Activated CD8-positive, alpha-beta T cell treated with anti-CD3 and anti-CD28 coated beads for 36 hours (primary cell): ENCODE data around the gene GLT8D1. TPM values are rescaled to one million over a fixed set of nuclear protein-coding genes. Genes with fewer than 3 reads are reported as not detected.

Experiments
- ATAC-seq: fragments of 200-7000 bp; cut with Tn5 transposase; one replicate; pipeline ENCODE4 v1.10.0; 2021; ENCODE audit warnings: mild to moderate bottlenecking, moderate library complexity
- CTCF ChIA-PET: fragments of 350-600 bp; sonication (Branson Sonifier 250); formaldehyde crosslinking; loops from one replicate; lab custom pipeline; 2021; ENCODE audit warnings: antibody characterized with exemption; lab: Charles Lee
- POLR2A ChIA-PET: fragments of 350-600 bp; sonication (Branson Sonifier 250); formaldehyde crosslinking; loops from one replicate; lab custom pipeline; 2021; ENCODE audit warnings: antibody characterized with exemption; lab: Charles Lee
- DNase-seq: peaks from one replicate; pipeline ENCODE4 v3.0.0-alpha.2; 2020
- H3K27ac Mint-ChIP-seq: one replicate; pipeline ENCODE4 v1.8.0; 2021; ENCODE audit warnings: mild to moderate bottlenecking, mixed read lengths
- H3K27me3 Mint-ChIP-seq: one replicate; pipeline ENCODE4 v1.8.0; 2021; ENCODE audit warnings: mixed read lengths
- H3K36me3 Mint-ChIP-seq: one replicate; pipeline ENCODE4 v1.8.0; 2021; ENCODE audit warnings: low read depth, mixed read lengths
- H3K4me1 Mint-ChIP-seq: one replicate; pipeline ENCODE4 v1.8.0; 2021; ENCODE audit warnings: low read depth, mixed read lengths
- H3K4me3 Mint-ChIP-seq: one replicate; pipeline ENCODE4 v1.8.0; 2021; ENCODE audit warnings: mild to moderate bottlenecking, moderate library complexity, mixed read lengths
- H3K9me3 Mint-ChIP-seq: one replicate; pipeline ENCODE4 v1.8.0; 2021; ENCODE audit warnings: mixed read lengths
- CTCF ChIP-seq: fragments of 200-600 bp; IDR thresholded peaks from one replicate; pipeline ENCODE4 v1.8.0; 2022; ENCODE audit warnings: antibody characterized with exemption, mild to moderate bottlenecking
- intact Hi-C: fragments of 100-400 bp; cut with micrococcal nuclease; formaldehyde crosslinking; loops from one replicate; pipeline ENCODE4 v1.10.0; 2022
- total RNA-seq, 2 experiments: library from RNA; stranded (reverse); gene quantifications; one replicate each; pipeline ENCODE4 v1.2.3, GENCODE V29; 2021

GLT8D1 gene
- total RNA-seq, 2 experiments from 2014 or later: 34.0 to 35.0 TPM

- H3K27ac Mint-ChIP-seq: peak overlapping the region; percentile 98
- intact Hi-C loops: loop anchor here (10.0 kb wide), 1 partner anchor 150 kb away; the partner anchor contains the start of genes NT5DC2 and UQCC5
- ATAC-seq (peak; percentile 82), DNase-seq (peak; percentile 89)
- ChIA-PET CTCF (no interaction called here), POLR2A (interaction anchor here (1.1 to 10.1 kb wide), 2 partner anchors 10 to 21 kb away, joined by 5 to 101 read pairs; partner anchors contain the start of genes GLT8D1 and SPCS1)
- H3K4me3 Mint-ChIP-seq: peak overlapping the region; percentile 95
- H3K27me3 Mint-ChIP-seq: no peaks in the 10 kb centered on the region
- H3K4me1 Mint-ChIP-seq: peaks cover 67% of the 10 kb centered on the region
- no peak for TF ChIP-seq CTCF
- H3K9me3 Mint-ChIP-seq: no peaks in the 10 kb centered on the region
- peaks cover 58% of the 10 kb centered on the region for H3K36me3 Mint-ChIP-seq
Observed at GRCh38 chr3:52685285-52685708, 20.3 kb downstream of the GLT8D1 start.

- no peaks in the 10 kb centered on the region for H3K27me3 Mint-ChIP-seq
- ChIA-PET POLR2A (interaction anchor here (1.1 to 10.1 kb wide), 2 partner anchors 11 to 22 kb away, joined by 5 to 101 read pairs; partner anchors contain the start of genes GLT8D1 and SPCS1), CTCF (no interaction called here)
- H3K4me1 Mint-ChIP-seq: peaks cover 63% of the 10 kb centered on the region
- ATAC-seq (no peak), DNase-seq (no peak)
- intact Hi-C loops: loop anchor here (10.0 kb wide), 1 partner anchor 149 kb away; the partner anchor contains the start of genes NT5DC2 and UQCC5
- peak overlapping the region; percentile 98 for H3K27ac Mint-ChIP-seq
- H3K36me3 Mint-ChIP-seq: peaks cover 52% of the 10 kb centered on the region
- no peaks in the 10 kb centered on the region for H3K9me3 Mint-ChIP-seq
- no peak for TF ChIP-seq CTCF
- peak overlapping the region; percentile 95 for H3K4me3 Mint-ChIP-seq
Observed at GRCh38 chr3:52684184-52684583, 21.4 kb downstream of the GLT8D1 start.

GRCh38 chr3:52683611-52684010, 22.0 kb downstream of the GLT8D1 start:
- POLR2A ChIA-PET: no interaction called here
- Mint-ChIP-seq H3K9me3 (no peaks in the 10 kb centered on the region), H3K36me3 (peaks cover 52% of the 10 kb centered on the region), H3K27me3 (no peaks in the 10 kb centered on the region), H3K4me3 (peak overlapping the region; percentile 31), H3K27ac (peak overlapping the region; percentile 49), H3K4me1 (peaks cover 61% of the 10 kb centered on the region)
- ATAC-seq: no peak
- intact Hi-C loops: loop anchor here (10.0 kb wide), 1 partner anchor 149 kb away; the partner anchor contains the start of genes NT5DC2 and UQCC5
- CTCF ChIA-PET: no interaction called here
- no peak for TF ChIP-seq CTCF
- no peak for DNase-seq

- H3K27ac Mint-ChIP-seq: peak overlapping the region; percentile 69
- peaks cover 45% of the 10 kb centered on the region for H3K36me3 Mint-ChIP-seq
- intact Hi-C loops: loop anchor here (10.0 kb wide), 1 partner anchor 147 kb away; the partner anchor contains the start of genes NT5DC2 and UQCC5
- no peaks in the 10 kb centered on the region for H3K9me3 Mint-ChIP-seq
- ChIA-PET POLR2A (interaction anchor here (1.2 kb wide), 1 partner anchor 9 kb away, joined by 4 read pairs; no protein-coding TSS in a partner anchor), CTCF (interaction anchor here (1.1 kb wide), 1 partner anchor 11 kb away, joined by 5 read pairs; no protein-coding TSS in a partner anchor)
- TF ChIP-seq CTCF: no peak
- no peak overlapping the region for H3K4me3 Mint-ChIP-seq
- H3K27me3 Mint-ChIP-seq: no peaks in the 10 kb centered on the region
- DNase-seq (peak; percentile 41), ATAC-seq (no peak)
- H3K4me1 Mint-ChIP-seq: peaks cover 45% of the 10 kb centered on the region
Observed at GRCh38 chr3:52682016-52682415, 23.6 kb downstream of the GLT8D1 start.

- DNase-seq (no peak), ATAC-seq (no peak)
- H3K27me3 Mint-ChIP-seq: no peaks in the 10 kb centered on the region
- ChIA-PET CTCF (interaction anchor here (1.1 kb wide), 1 partner anchor 11 kb away, joined by 5 read pairs; no protein-coding TSS in a partner anchor), POLR2A (interaction anchor here (1.2 kb wide), 1 partner anchor 10 kb away, joined by 4 read pairs; no protein-coding TSS in a partner anchor)
- intact Hi-C loops: loop anchor here (10.0 kb wide), 1 partner anchor 147 kb away; the partner anchor contains the start of genes NT5DC2 and UQCC5
- peaks cover 45% of the 10 kb centered on the region for H3K36me3 Mint-ChIP-seq
- H3K4me3 Mint-ChIP-seq: no peak overlapping the region
- H3K4me1 Mint-ChIP-seq: peaks cover 41% of the 10 kb centered on the region
- no peaks in the 10 kb centered on the region for H3K9me3 Mint-ChIP-seq
- no peak for TF ChIP-seq CTCF
- H3K27ac Mint-ChIP-seq: peak overlapping the region; percentile 69
Observed at GRCh38 chr3:52681596-52681995, 24.0 kb downstream of the GLT8D1 start.
